Measurements from ENCODE around the gene M1AP. TPM values are rescaled to one million over a fixed set of nuclear protein-coding genes. Genes with fewer than 3 reads are reported as not detected.

The M1AP gene
- total and polyA plus RNA-seq, 9 of the 15 experiments (the other 6 are each of a cell fraction or from before 2014, with no cell fraction given) = 0.06 to 0.33 (median 0.11) TPM; not detected in 4

GRCh38 chr2:74693668-74694067 lies 45.5 kb upstream of the M1AP start (continued):
- TF ChIP-seq, protein P1, sequence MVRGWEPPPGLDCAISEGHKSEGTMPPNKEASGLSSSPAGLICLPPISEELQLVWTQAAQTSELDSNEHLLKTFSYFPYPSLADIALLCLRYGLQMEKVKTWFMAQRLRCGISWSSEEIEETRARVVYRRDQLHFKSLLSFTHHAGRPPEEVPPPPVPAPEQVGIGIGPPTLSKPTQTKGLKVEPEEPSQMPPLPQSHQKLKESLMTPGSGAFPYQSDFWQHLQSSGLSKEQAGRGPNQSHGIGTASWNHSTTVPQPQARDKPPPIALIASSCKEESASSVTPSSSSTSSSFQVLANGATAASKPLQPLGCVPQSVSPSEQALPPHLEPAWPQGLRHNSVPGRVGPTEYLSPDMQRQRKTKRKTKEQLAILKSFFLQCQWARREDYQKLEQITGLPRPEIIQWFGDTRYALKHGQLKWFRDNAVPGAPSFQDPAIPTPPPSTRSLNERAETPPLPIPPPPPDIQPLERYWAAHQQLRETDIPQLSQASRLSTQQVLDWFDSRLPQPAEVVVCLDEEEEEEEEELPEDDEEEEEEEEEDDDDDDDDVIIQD (CRISPR knock-in tag; IDR thresholded peaks at IDR 0.05) = no peak
- TF ChIP-seq ZNF165 (CRISPR knock-in tag; IDR thresholded peaks at IDR 0.05; ENCODE audit: borderline replicate concordance) (no peak), ZNF512 (tag; IDR thresholded peaks at IDR 0.05) (no peak), ZFX (CRISPR knock-in tag; IDR thresholded peaks at IDR 0.05) (no peak), BCL6 (CRISPR knock-in tag; IDR thresholded peaks at IDR 0.05) (no peak), NR2C2 (CRISPR knock-in tag; IDR thresholded peaks at IDR 0.05) (no peak), NR2C2 (tag; IDR thresholded peaks at IDR 0.05) (no peak), ETS2 (tag; IDR thresholded peaks at IDR 0.05; ENCODE audit: borderline replicate concordance, poor library complexity, severe bottlenecking) (no peak), ZNF668 (CRISPR knock-in tag; IDR thresholded peaks at IDR 0.05) (no peak), GATAD2B (IDR thresholded peaks at IDR 0.05; ENCODE audit: borderline replicate concordance) (no peak)
- TF ChIP-seq, protein P2, sequence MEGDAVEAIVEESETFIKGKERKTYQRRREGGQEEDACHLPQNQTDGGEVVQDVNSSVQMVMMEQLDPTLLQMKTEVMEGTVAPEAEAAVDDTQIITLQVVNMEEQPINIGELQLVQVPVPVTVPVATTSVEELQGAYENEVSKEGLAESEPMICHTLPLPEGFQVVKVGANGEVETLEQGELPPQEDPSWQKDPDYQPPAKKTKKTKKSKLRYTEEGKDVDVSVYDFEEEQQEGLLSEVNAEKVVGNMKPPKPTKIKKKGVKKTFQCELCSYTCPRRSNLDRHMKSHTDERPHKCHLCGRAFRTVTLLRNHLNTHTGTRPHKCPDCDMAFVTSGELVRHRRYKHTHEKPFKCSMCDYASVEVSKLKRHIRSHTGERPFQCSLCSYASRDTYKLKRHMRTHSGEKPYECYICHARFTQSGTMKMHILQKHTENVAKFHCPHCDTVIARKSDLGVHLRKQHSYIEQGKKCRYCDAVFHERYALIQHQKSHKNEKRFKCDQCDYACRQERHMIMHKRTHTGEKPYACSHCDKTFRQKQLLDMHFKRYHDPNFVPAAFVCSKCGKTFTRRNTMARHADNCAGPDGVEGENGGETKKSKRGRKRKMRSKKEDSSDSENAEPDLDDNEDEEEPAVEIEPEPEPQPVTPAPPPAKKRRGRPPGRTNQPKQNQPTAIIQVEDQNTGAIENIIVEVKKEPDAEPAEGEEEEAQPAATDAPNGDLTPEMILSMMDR (IDR thresholded peaks at IDR 0.05 in 2 of 3, conservative IDR thresholded peaks at IDR 0.05 in 1 of 3; ENCODE audit: insufficient read depth in 2 of 3, low read depth in 1 of 3, low read length in 3 of 3) = no peak
